ENCODE data around the gene STK38L. TPM values are rescaled to one million over a fixed set of nuclear protein-coding genes. Genes with fewer than 3 reads are reported as not detected.

The STK38L gene
- polyA plus RNA-seq, 2 donors: 10.9 to 11.9 TPM

DNA sequence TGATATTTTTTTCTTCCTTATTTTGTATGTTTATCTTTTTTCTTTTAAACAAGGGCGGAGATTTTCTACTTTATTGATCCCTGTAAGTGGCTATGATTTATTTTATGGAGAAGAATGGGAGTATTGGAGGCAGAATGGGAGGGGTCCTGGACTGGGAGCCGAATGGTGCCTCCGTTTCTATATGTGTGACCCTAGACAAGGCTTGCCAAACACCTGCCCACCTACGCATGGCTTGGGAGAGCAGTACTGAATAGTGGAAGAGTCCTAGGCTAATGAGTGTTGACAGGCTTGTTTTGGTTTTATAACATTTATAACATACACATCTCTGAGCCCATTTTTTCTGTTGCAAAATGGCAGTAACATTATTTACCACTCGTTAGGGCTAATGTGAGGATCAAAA lies 29.0 kb downstream of the STK38L start:
- H3K4me3 ChIP-seq (ENCODE audit: low read depth in 1 of 2, low read length in 2 of 2): no peak overlapping the region
- no peaks in the 10 kb centered on the region for H3K27me3 ChIP-seq (ENCODE audit: control insufficient read depth in 1 of 2, insufficient read depth in 2 of 2, low read length in 2 of 2)
- no peaks in the 10 kb centered on the region for H3K9me3 ChIP-seq (ENCODE audit: control insufficient read depth in 2 of 2, insufficient read depth in 1 of 2, low read depth in 1 of 2, low read length in 1 of 2)
- no peak overlapping the region for H3K27ac ChIP-seq (ENCODE audit: low read depth in 2 of 2, low read length in 1 of 2)
- peaks cover 0 to 5% of the 10 kb centered on the region in 2 donors for H3K4me1 ChIP-seq (ENCODE audit: control insufficient read depth in 2 of 2, insufficient read depth in 2 of 2, low read length in 1 of 2)
- 67 to 71% methylated on average over 5 of the region's 5 CpGs for WGBS, 2 donors
- no peaks in the 10 kb centered on the region for H3K36me3 ChIP-seq (ENCODE audit: control insufficient read depth in 2 of 2, insufficient read depth in 2 of 2, low read length in 1 of 2)

DNA sequence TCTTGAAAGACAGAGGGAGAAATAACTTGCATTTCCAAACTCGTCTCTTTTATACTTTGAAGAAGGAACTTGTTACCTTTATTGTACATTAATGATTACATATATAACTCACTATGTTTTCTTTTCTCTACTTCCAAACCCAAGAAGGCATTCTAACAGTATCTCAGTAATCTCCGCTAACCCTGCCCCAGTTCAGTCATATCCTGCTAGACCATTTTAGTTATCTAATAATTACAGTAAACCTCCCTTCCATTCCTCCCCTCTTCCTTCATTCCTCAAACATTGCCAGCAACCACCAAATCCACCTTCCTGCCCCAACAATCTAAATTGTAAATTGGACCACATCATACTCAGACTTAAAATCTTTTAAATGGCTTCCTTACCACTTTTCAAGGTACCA lies 30.6 kb downstream of the STK38L start:
- Histone ChIP-seq H3K36me3 (ENCODE audit: control insufficient read depth in 2 of 2, insufficient read depth in 2 of 2, low read length in 1 of 2) (no peaks in the 10 kb centered on the region), H3K9me3 (ENCODE audit: control insufficient read depth in 2 of 2, insufficient read depth in 1 of 2, low read depth in 1 of 2, low read length in 1 of 2) (no peaks in the 10 kb centered on the region), H3K4me3 (ENCODE audit: low read depth in 1 of 2, low read length in 2 of 2) (no peak overlapping the region), H3K27me3 (ENCODE audit: control insufficient read depth in 1 of 2, insufficient read depth in 2 of 2, low read length in 2 of 2) (no peaks in the 10 kb centered on the region), H3K4me1 (ENCODE audit: control insufficient read depth in 2 of 2, insufficient read depth in 2 of 2, low read length in 1 of 2) (peaks cover 0 to 5% of the 10 kb centered on the region in 2 donors), H3K27ac (ENCODE audit: low read depth in 2 of 2, low read length in 1 of 2) (no peak overlapping the region)
- 80 to 93% methylated on average over 2 of the region's 2 CpGs for WGBS, 2 donors

DNA sequence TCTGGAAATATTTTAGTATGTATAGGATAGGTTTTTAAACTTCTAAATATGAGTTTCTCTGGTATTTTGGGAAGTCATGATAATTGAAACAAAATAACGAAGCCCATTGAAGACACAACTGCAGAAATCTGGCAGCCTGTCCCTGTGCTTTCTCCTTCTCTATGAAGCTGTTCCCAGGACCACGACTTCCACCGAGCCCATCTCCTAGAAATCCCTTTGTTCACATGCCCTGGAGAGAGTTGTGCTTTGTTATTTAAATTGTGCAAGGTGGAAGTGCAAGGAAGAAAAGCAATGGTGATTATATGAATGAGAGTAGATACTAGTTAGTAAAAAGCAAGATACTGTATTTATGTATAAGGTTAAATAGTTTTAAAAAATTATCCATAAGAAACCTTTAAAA lies 32.2 kb downstream of the STK38L start:
- Histone ChIP-seq H3K4me3 (ENCODE audit: low read depth in 1 of 2, low read length in 2 of 2) (no peak overlapping the region), H3K4me1 (ENCODE audit: control insufficient read depth in 2 of 2, insufficient read depth in 2 of 2, low read length in 1 of 2) (peaks cover 0 to 5% of the 10 kb centered on the region in 2 donors), H3K27ac (ENCODE audit: low read depth in 2 of 2, low read length in 1 of 2) (no peak overlapping the region), H3K36me3 (ENCODE audit: control insufficient read depth in 2 of 2, insufficient read depth in 2 of 2, low read length in 1 of 2) (no peaks in the 10 kb centered on the region), H3K9me3 (ENCODE audit: control insufficient read depth in 2 of 2, insufficient read depth in 1 of 2, low read depth in 1 of 2, low read length in 1 of 2) (no peaks in the 10 kb centered on the region), H3K27me3 (ENCODE audit: control insufficient read depth in 1 of 2, insufficient read depth in 2 of 2, low read length in 2 of 2) (no peaks in the 10 kb centered on the region)
- WGBS, 2 donors: 69 to 82% methylated on average over 3 of the region's 3 CpGs

DNA sequence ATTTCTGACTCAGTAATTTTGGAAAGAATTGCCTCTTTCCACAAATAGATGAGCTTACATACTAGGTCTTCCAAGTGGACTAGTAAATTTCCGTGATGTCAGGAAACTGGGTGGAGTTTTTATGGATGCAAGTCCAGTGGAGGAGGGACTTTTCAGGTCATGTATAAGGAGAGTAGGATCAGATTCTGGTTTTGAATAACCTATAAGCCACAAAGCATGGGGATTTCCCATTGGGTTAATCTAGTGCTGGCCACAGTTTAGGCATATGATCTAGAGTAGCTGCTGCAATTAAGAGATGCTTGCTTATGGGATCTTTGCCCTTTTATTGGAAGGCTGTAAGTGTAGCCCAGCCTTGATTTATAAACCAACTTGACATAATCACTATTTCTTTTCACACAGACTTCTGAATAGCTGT lies 33.8 kb downstream of the STK38L start:
- WGBS, 2 donors: 30 to 34% methylated on average over 1 of the region's 1 CpG
- Histone ChIP-seq H3K4me1 (ENCODE audit: control insufficient read depth in 2 of 2, insufficient read depth in 2 of 2, low read length in 1 of 2) (peaks cover 0 to 5% of the 10 kb centered on the region in 2 donors), H3K9me3 (ENCODE audit: control insufficient read depth in 2 of 2, insufficient read depth in 1 of 2, low read depth in 1 of 2, low read length in 1 of 2) (no peaks in the 10 kb centered on the region), H3K27me3 (ENCODE audit: control insufficient read depth in 1 of 2, insufficient read depth in 2 of 2, low read length in 2 of 2) (no peaks in the 10 kb centered on the region), H3K27ac (ENCODE audit: low read depth in 2 of 2, low read length in 1 of 2) (no peak overlapping the region), H3K36me3 (ENCODE audit: control insufficient read depth in 2 of 2, insufficient read depth in 2 of 2, low read length in 1 of 2) (no peaks in the 10 kb centered on the region), H3K4me3 (ENCODE audit: low read depth in 1 of 2, low read length in 2 of 2) (no peak overlapping the region)

DNA sequence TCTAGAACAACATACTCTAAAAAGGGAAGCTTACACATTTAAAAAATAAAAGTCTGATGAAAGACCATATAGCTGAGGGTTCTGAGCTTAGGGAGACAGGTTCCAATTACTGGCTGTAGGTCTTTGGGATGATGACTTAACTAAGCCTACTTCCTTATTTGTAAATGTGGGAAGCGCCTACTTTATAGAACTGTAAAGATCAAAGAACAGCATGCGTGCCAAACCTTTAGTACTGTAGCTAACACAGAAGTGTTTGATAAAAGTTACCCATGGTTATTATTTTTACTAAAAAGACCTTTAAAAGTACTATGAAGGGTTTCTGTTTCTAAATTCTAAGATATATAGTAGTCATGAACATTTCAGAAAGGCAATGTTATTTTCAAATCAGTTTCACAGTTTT lies 35.7 kb downstream of the STK38L start:
- H3K27ac ChIP-seq (ENCODE audit: low read depth in 2 of 2, low read length in 1 of 2): no peak overlapping the region
- 24 to 43% methylated on average over 2 of the region's 2 CpGs for WGBS, 2 donors

DNA sequence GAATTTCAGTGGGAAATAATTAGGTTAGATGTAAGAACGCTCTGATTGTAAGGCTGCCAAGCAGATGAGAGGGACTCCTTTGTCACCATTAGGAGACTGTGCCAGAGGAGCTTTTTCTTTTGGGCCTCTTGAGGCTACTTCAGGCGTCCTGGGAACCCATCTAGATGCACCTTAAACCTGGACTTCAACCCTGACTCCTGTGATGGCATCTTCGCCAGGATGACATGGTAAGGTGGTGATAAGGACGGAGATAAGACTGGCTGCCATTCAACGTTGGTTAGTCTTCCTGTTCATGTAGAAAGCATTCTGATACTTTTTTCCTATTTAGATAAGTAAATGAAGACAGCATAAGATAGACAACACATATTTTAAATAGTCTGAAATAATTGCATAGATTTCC lies 36.3 kb downstream of the STK38L start:
- Histone ChIP-seq H3K27ac (ENCODE audit: low read depth in 2 of 2, low read length in 1 of 2) (no peak overlapping the region), H3K27me3 (ENCODE audit: control insufficient read depth in 1 of 2, insufficient read depth in 2 of 2, low read length in 2 of 2) (no peaks in the 10 kb centered on the region), H3K4me1 (ENCODE audit: control insufficient read depth in 2 of 2, insufficient read depth in 2 of 2, low read length in 1 of 2) (peaks cover 0 to under 1% of the 10 kb centered on the region in 2 donors), H3K4me3 (ENCODE audit: low read depth in 1 of 2, low read length in 2 of 2) (no peak overlapping the region), H3K36me3 (ENCODE audit: control insufficient read depth in 2 of 2, insufficient read depth in 2 of 2, low read length in 1 of 2) (no peaks in the 10 kb centered on the region), H3K9me3 (ENCODE audit: control insufficient read depth in 2 of 2, insufficient read depth in 1 of 2, low read depth in 1 of 2, low read length in 1 of 2) (no peaks in the 10 kb centered on the region)
- 64 to 76% methylated on average over 5 of the region's 5 CpGs for WGBS, 2 donors

More for the DNA sequence above, 35.7 kb downstream of the STK38L start:
- Histone ChIP-seq H3K27me3 (ENCODE audit: control insufficient read depth in 1 of 2, insufficient read depth in 2 of 2, low read length in 2 of 2) (no peaks in the 10 kb centered on the region), H3K4me3 (ENCODE audit: low read depth in 1 of 2, low read length in 2 of 2) (no peak overlapping the region), H3K36me3 (ENCODE audit: control insufficient read depth in 2 of 2, insufficient read depth in 2 of 2, low read length in 1 of 2) (no peaks in the 10 kb centered on the region), H3K9me3 (ENCODE audit: control insufficient read depth in 2 of 2, insufficient read depth in 1 of 2, low read depth in 1 of 2, low read length in 1 of 2) (no peaks in the 10 kb centered on the region), H3K4me1 (ENCODE audit: control insufficient read depth in 2 of 2, insufficient read depth in 2 of 2, low read length in 1 of 2) (peaks cover 0 to 3% of the 10 kb centered on the region in 2 donors)

DNA sequence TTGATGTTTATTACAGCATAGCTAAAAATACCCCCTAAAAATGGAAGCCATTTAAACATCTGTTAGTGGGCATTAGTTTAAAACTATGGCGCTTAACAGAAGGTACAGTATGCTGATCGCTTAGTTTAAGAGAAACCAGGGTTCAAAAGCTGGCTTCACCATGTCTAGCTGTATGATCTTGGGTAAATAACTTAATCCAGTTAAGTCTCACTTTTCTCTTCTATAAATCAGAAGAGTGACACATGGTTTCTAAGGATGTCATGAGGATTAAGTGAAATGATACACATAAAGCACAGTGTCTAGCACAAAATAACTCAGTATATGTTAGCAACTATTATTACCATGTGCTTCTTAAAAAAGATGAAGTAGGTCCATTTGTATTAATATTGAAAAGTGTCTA lies 38.7 kb downstream of the STK38L start:
- Histone ChIP-seq H3K4me1 (ENCODE audit: control insufficient read depth in 2 of 2, insufficient read depth in 2 of 2, low read length in 1 of 2) (no peaks in the 10 kb centered on the region), H3K36me3 (ENCODE audit: control insufficient read depth in 2 of 2, insufficient read depth in 2 of 2, low read length in 1 of 2) (no peaks in the 10 kb centered on the region), H3K27ac (ENCODE audit: low read depth in 2 of 2, low read length in 1 of 2) (no peak overlapping the region), H3K27me3 (ENCODE audit: control insufficient read depth in 1 of 2, insufficient read depth in 2 of 2, low read length in 2 of 2) (no peaks in the 10 kb centered on the region), H3K4me3 (ENCODE audit: low read depth in 1 of 2, low read length in 2 of 2) (no peak overlapping the region), H3K9me3 (ENCODE audit: control insufficient read depth in 2 of 2, insufficient read depth in 1 of 2, low read depth in 1 of 2, low read length in 1 of 2) (no peaks in the 10 kb centered on the region)
- 73 to 74% methylated on average over 2 of the region's 2 CpGs for WGBS, 2 donors

DNA sequence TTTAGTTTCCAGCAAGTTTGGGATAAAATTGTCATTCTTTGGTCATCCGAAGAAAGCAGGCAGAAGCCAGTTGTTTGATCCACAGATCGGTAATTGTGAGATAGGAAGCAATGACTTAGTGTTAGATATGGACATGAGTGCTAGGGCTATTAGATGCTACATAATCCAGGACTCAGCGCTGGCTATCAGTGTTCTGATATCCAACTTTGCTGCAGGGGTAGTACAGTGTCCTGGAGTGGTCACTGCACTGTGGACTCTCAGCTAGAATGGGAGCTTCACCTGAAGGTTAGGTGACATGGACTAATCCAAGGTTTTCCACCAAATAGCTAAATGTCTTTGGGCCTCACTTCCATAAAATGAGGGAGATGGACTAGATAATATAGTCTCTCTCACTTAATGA lies 39.9 kb downstream of the STK38L start:
- Histone ChIP-seq H3K4me1 (ENCODE audit: control insufficient read depth in 2 of 2, insufficient read depth in 2 of 2, low read length in 1 of 2) (no peaks in the 10 kb centered on the region), H3K9me3 (ENCODE audit: control insufficient read depth in 2 of 2, insufficient read depth in 1 of 2, low read depth in 1 of 2, low read length in 1 of 2) (no peaks in the 10 kb centered on the region), H3K36me3 (ENCODE audit: control insufficient read depth in 2 of 2, insufficient read depth in 2 of 2, low read length in 1 of 2) (no peaks in the 10 kb centered on the region), H3K27me3 (ENCODE audit: control insufficient read depth in 1 of 2, insufficient read depth in 2 of 2, low read length in 2 of 2) (no peaks in the 10 kb centered on the region), H3K27ac (ENCODE audit: low read depth in 2 of 2, low read length in 1 of 2) (peak overlapping the region in 1 of 2 donors; percentile 31), H3K4me3 (ENCODE audit: low read depth in 1 of 2, low read length in 2 of 2) (no peak overlapping the region)
- 93 to 95% methylated on average over 3 of the region's 3 CpGs for WGBS, 2 donors

DNA sequence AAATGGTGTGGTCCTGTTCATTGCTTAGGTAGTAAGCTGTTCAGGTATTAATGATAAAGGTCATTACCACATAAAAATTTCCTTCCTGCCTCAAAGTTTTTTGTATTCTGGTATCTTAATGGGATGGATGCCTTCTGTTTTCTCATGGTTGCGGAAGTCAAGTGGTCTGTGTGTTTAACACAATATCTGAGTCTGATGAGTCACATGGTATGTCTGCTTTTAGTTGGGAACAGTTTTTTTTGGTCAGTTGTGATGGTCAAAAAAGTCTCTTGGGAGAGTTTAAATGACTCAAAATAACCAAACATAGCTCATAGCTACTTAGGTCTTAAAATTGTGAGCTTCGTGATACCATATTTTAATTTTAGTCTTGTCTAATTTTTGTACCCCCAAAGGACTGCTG lies 40.7 kb downstream of the STK38L start:
- 72 to 77% methylated on average over 2 of the region's 2 CpGs for WGBS, 2 donors
- Histone ChIP-seq H3K9me3 (ENCODE audit: control insufficient read depth in 2 of 2, insufficient read depth in 1 of 2, low read depth in 1 of 2, low read length in 1 of 2) (no peaks in the 10 kb centered on the region), H3K4me1 (ENCODE audit: control insufficient read depth in 2 of 2, insufficient read depth in 2 of 2, low read length in 1 of 2) (no peaks in the 10 kb centered on the region), H3K36me3 (ENCODE audit: control insufficient read depth in 2 of 2, insufficient read depth in 2 of 2, low read length in 1 of 2) (no peaks in the 10 kb centered on the region), H3K4me3 (ENCODE audit: low read depth in 1 of 2, low read length in 2 of 2) (no peak overlapping the region), H3K27me3 (ENCODE audit: control insufficient read depth in 1 of 2, insufficient read depth in 2 of 2, low read length in 2 of 2) (no peaks in the 10 kb centered on the region), H3K27ac (ENCODE audit: low read depth in 2 of 2, low read length in 1 of 2) (no peak overlapping the region)

DNA sequence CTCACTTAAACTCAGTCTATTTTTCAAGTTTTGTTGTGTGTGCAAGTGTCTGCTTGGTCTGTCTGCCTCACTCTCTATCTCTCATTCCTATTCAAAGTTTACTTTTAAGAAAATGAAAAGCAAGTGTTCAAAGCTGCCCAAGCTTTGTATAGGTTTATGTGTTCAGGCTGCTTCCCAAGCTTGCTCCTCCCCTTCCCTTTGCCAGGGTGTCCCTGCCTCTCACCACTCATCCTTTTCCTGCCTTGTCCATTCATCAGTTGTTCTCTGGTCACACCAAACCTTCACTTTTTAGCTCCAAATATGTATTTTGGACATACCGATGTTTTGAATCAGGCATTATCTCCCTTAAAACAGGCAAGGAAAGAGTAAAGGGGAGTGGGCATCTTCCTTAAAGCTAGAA lies 41.3 kb downstream of the STK38L start:
- WGBS, 2 donors: 84 to 90% methylated on average over 1 of the region's 1 CpG
- Histone ChIP-seq H3K9me3 (ENCODE audit: control insufficient read depth in 2 of 2, insufficient read depth in 1 of 2, low read depth in 1 of 2, low read length in 1 of 2) (no peaks in the 10 kb centered on the region), H3K36me3 (ENCODE audit: control insufficient read depth in 2 of 2, insufficient read depth in 2 of 2, low read length in 1 of 2) (no peaks in the 10 kb centered on the region), H3K27ac (ENCODE audit: low read depth in 2 of 2, low read length in 1 of 2) (no peak overlapping the region), H3K27me3 (ENCODE audit: control insufficient read depth in 1 of 2, insufficient read depth in 2 of 2, low read length in 2 of 2) (no peaks in the 10 kb centered on the region), H3K4me3 (ENCODE audit: low read depth in 1 of 2, low read length in 2 of 2) (no peak overlapping the region), H3K4me1 (ENCODE audit: control insufficient read depth in 2 of 2, insufficient read depth in 2 of 2, low read length in 1 of 2) (no peaks in the 10 kb centered on the region)
